Activated CD4-positive, CD25-positive, alpha-beta regulatory T cell treated with anti-CD3 and anti-CD28 coated beads, Interleukin-2, amount 50 U/mL, for 72 hours (primary cell): ENCODE data around the gene GCC1.

Source experiments
- DNase-seq: peaks from one replicate; pipeline ENCODE4 v3.0.0; 2021

GCC1 gene, protein sequence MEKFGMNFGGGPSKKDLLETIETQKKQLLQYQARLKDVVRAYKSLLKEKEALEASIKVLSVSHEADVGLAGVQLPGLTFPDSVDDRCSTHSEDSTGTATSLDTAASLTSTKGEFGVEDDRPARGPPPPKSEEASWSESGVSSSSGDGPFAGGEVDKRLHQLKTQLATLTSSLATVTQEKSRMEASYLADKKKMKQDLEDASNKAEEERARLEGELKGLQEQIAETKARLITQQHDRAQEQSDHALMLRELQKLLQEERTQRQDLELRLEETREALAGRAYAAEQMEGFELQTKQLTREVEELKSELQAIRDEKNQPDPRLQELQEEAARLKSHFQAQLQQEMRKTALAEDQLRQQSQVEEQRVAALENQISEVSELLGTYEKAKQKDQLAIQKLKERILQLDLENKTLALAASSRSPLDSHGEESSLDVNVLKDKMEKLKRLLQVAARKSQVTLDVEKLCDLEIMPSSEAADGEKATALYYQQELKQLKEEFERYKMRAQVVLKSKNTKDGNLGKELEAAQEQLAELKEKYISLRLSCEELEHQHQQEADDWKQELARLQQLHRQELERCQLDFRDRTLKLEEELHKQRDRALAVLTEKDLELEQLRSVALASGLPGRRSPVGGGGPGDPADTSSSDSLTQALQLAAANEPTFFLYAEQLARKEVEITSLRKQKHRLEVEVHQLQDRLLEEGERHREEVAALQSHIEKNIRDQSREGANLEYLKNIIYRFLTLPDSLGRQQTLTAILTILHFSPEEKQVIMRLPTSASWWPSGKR

DNA sequence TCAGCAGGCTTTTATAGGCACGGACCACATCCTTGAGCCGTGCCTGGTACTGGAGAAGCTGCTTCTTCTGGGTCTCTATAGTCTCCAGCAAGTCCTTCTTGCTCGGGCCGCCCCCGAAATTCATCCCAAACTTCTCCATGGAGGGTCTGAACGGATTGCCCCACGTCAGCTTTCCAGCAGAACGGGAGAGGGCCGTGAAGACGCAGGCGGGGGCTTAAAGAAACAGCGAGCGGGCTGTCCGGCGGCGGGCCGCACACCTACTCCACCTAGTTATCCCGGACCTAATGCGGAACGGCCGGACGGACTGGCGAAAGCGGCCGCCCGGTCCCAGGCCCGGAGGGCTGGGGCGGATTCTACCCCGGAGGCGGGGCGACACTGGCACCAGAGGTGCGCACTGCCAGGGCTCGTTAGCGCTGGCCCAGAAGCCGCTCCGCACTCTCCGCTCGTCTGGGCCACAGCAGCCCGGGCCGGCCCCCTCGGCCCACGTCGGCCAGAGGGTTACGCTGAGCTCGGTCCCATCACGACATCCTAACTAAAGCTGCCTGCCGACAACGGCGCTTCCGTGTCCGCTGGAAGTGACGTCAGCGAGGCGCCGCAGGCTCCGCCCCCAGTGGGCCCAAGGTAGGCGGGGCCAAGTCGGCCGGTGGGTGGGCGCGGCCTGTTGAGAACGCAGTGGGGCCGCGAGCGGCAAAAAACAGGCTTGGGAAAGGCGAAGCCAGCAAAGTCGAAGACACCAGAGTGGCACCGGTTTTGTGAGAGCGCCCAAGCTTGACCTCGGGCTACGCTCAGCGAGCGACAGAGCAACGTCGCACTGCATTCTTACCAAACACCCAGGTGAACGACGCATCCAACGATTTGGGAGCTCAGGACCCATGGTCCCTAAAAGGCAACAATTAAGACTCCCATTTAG, at the start of gene GCC1:
Gene GCC1 (minus strand): TSS at position 553 of the 910 bp plus-strand sequence. CDS start 414 bp downstream, at position 139.
- peak; percentile 96 for DNase-seq

DNA sequence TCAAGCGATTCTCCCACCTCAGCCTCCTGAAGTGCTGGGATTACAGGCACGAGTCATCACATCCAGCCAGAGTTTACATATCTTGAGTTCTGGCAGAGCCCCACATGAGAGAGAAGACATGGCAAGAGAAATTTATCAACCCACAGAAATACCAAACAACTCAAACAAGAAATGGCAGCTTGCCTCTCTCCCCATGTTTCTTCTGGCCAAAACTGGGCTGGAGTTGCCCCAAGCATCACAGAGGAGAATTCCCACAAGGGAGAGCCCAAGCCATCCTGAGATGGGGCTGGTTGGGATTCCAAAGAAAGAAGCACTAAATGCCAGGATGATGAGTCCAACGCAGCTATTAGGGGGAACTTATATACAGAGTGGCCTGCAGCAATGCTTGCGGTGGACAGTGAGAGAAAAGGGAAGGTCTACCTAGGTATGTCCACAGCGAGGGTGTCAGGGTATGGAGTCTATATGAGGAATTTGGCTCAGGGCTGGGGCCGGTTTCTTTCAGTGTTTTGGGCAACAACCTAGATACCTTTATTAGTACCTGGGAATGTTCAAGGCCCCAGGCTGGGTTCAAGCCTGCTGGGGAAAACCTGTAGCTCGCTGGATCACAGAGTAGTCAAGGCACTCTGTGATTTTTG, 47.0 kb upstream of the GCC1 start:
- no peak for DNase-seq

DNA sequence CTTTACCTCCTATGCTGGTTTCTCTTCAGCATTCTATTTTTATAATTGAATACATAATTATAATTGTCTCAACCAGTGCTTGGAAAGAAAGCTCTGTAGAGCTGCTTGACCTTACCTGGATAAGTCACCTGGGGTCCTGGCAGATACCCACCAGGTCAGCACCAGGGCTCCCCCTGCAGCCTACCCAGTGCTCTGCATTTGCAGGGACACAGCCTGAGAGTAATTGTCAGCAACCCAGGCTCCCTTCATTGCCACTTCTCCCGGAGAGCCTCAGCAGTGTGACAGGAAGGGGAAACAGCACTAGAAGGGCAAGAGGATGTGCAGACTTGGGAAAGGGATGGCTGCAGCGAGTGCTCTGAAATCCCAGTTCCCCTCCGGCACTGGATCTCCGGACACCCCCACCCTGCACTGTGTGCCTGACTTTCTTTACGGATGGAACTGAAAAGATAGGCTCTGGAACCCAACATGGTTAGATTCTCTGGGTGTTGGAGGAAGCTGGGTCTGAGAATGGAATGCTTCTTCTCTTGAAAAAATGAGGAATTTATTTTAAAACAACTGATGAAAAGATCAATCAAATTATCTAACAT, 44.0 kb upstream of the GCC1 start:
- no peak for DNase-seq

DNA sequence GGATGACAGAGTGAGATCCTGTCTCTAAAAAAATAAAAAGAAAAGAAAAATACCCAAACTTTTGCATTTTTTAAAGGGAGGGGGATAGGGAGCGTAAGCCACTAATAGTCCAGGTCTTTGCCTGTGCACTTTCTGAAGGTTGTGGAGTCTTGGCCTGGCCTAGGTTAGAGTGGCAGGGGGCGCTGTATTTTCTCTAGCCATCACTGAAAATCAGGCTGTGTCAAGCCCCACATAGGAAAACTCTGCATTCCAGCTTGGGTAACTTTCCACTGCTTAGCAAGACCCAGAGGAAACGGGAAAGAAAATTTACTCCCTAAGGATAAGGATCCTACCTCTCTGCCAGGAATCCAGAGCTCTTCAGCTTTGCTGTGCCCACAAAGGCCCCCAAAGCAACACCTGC, 43.0 kb upstream of the GCC1 start:
- DNase-seq = no peak

DNA sequence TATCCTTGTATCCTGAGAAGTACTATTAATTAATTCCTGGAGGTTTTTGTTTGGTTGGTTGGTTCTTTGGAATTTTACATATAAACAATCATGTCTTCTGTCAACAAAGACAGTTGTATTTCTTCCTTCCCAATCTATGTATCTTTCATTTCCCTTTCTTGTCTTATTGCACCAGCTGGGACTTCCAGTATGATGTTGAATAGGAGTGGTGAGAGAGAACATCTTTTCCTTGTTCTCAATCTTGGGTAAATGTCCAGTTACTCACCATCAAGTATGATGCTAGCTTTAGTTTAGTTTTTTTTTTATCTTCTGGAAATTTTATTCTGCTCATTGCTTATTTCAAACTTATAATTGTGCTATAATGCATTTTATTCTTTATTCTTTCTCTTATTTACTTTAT, 39.9 kb upstream of the GCC1 start:
- DNase-seq = no peak

DNA sequence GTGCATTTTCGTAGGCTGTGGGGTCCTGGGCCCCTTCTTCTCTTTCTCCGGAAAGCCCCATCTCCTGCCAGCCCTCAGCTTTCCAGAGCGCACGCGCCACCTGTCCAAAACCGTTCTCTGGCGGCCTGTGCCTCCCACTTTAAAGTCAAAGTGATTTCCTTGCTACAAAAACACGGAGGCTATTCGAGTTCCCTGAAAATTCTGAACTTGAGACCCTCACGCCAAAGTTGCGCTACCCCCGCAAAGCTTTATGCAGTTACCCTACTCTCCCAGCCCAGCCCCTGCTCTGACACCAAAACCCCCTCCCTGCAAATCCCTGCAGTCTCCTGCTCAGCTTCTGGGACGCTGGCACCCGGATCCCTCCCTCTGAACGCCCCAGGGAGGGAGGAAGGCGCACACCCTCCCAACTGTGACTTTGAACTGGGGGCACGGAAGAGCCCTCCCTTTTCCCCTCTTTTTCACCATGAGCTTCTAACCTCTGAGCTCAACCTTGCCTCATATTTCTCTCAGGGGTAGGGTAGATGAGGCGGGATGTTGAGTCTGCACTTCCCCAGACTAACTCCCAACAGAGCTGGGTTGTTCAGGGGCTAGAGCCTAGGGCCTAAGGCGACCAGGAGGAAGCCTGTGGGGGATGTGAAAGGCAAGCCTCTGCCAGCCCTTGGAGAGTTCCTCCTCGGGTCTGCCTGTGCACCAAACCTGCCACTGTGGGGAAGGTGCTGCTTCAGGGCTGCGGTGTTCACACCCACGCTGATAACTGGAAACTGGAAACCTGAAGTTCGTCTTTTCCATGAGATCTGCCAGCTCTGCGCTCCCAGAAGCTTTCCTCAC, 35.2 kb upstream of the GCC1 start:
- DNase-seq = no peak

DNA sequence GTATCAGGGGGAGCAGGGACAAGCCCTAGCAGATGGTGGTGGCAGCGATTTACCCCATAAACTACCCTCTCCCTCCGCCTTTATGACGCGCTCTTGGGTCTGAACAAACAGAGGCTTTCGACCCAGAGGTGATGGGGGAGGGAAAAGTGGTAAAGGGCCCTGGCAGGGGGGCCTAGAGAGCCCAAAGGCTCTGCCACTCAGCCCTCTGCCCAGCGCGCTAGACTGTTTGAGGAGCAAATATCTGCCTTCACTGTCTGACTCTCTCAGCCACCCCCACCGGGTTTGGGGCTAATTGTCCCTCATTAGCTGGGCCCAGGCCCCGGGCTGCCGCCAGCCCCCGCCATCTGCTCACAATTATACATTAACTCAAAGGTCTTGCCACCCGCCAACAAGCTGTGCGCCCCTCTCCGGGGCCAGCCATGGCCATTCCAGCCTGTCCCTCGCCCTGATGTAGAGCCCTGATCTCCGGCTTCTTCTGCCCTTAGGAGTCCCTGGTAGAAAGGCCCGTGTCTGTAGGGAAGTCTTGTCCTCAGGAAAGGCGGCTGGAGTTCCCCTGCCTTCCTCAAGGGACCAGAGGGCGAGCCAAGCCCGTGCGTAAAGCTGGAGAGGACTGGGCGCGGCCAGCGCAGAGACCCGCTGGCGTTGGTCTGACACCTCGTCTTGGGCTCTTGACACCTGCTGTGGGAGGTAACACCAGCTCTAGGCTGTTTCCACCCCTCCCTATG, 34.4 kb upstream of the GCC1 start:
- no peak for DNase-seq

DNA sequence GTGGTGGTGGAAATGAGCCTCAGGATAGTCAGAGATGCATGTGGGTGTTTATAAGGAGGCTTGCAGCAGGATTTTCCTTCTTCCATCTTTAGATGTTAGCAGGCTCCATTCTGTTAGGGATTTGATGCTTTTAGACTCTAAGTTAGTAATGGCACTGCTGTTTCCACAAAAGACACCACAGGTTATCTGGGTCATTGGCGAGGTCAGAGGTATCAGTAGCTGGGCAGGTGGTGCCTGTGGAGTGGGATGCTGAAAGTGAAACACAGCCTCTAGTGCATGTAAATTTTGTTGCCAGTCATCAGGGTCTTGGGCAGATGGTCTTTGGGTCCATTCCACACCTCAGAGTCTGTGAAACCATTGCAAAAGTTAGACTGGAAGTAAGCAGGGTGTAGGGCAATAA, 33.4 kb upstream of the GCC1 start:
- DNase-seq = no peak

DNA sequence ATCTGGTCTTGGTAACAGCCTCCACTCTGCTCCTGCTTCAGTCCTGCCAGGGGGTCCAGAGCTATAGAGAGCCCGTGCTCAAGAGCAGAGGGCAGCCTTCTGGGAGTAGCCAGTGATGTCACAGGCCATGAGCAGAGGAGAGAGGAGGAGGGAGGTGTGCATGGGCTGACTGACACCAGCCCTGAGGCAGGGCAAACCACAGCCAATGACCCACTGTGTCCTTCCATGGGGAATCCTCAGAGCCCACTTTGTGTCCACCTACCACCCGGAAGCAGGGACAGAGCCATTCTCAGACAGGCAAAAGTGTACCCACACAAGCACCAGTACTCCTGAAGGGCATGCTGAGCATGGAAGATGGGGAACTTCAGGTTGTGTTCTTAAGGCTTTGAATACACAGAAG, 32.6 kb upstream of the GCC1 start, which contains the start of gene PAX4:
Gene PAX4 (minus strand): TSS at position 101 of the 400 bp plus-strand sequence. CDS start 2,214 bp downstream, outside the sequence.
- DNase-seq = no peak

DNA sequence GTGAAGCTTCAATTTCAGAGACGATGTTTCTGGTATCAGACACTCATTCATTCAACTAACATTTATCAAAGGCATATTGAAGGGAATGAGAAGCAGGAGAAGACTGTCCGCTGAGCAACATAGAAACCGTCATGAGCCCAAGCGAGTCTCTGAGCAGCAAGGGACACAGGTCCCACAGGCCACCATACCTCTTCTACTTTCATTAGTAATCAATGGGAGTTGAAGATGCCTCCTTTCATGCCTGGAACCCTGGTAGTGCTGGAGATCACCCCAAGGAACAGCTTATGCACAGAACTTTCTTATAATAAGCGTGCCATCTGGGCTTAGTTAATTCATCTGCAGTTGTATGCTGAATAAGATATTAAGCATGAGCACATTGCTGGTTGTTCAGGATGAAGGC, 31.3 kb upstream of the GCC1 start:
- DNase-seq = no peak

DNA sequence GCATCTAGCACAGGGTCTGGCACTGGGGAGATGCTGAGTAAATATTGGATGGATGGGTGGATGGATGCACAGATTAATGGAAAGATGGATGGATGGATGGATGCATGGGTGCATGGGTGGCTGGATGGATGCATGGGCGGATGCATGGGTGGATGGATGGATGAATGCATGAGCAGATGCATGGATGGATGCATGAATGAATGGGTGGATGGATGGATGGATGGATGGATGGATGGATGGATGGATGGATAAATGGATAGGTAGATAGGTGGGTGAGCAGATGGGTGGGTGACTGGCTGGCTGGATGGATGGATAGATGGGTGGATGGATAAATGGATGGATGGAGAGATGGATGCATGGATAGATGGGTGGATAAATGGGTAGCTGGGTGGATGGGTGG, 26.9 kb upstream of the GCC1 start:
- DNase-seq = no peak

DNA sequence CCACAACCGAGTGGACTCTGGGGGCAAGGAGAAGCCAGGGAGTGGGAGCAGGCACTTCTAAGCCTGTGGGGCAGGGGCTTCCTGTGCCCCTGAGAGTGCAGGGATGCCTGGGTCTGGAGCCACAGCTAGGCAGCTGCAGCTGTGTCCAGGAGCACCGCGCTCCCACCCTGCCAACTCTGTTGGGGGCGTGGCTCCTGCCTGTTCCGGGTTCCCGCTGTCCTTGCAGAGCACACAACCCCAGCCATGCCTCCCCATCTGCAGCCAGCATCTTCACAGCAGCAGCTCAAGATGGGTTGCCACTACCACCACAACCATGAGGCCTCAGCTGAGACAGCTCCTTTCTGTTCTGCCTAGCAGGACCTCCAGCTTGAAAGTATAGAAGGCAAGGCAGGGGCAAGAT, 23.9 kb upstream of the GCC1 start:
- DNase-seq = no peak

DNA sequence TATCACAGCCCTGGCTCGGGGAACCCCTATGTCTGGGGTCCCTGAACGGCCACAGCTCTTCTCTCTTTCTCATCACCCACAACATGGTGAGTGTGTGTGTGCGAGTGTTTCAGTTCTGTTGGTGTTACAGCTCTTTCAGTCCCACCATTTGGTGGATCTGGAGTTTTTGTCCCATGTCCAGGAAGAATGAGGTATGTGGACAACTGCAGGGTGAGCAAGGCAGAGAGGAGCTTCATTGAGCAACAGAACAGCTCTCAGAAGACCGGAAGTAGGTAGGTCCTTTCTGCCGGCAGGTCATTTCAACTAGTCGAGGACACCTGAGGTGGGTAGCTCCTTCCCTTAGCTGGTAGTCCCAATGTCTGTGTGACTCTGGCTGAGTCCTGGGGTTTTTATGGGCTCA, 23.1 kb upstream of the GCC1 start:
- DNase-seq = no peak

DNA sequence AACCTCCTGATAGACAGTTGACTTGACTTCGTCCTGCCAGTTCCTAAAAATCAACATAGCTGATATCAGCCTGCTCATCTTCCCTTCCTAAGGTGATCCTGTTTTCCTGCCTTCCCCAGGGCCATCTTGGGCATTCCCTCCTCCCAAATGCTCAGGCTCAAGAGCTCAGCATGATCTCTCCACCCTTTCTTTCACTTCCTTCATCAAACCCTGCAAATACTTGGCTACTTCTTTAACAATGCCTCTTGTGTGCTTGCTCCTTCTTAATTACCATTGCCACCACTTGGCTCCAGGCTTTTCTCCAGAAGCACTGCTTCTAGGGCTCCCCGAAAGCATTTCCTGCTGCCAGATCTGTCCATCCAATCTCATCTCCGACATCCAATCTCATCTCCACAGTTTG, 15.5 kb upstream of the GCC1 start:
- DNase-seq = no peak

DNA sequence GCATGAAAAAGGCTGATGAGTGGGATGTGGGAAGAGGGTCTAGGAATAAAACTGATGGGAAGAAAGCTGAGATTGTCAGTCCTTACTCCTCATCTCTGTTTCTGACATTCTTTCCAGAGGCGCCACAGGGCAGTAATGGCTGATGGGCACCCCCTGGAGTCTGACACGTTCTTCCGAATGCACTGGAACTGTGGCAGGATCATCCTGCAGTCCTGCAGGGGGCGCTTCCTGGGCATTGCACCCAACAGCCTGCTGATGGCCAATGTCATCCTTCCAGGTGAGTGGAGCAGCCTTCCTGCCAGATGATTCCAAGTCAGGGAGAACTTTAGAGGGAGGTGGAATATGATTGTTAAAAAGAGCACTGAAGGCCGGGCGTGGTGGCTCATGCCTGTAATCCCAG, 12.9 kb upstream of the GCC1 start:
- no peak for DNase-seq

DNA sequence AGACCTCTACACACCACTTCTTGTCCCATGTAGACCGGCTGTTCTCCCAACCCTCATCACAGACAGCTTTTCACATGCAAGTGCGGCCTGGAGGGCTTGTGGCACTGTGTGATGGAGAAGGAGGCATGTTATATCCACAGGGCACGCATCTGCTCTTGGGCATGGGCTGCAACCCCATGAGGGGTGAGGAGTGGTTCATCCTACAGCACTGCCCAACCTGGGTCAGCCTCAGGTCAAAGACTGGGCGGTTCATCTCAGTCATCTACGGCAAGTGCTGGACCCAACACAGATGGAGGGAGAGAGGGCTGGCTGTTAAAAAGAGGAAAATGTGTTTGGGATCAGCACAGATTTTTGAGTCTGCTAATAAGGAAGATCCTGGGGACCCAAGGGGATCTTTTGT, 10.3 kb upstream of the GCC1 start:
- no peak for DNase-seq

DNA sequence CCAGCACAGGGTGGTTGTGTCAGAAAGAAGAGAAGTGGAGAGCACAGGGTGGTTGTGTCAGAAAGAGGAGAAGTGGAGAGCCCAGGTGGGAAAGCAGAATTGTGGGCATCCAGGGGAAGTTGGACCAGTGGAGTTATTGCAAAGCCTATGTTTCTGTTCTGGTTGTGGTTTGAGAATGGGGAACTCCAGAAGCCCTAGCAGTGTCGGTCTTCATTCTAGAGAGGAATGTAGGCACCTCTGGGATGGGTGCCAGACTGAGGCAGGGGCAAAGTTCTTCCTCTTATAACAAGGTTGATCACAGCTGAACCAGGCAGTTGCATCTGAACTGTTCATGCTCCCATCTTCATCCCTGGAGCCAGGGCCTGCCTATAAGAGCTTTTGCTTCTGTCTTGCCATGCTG, 9.1 kb upstream of the GCC1 start:
- DNase-seq = no peak

DNA sequence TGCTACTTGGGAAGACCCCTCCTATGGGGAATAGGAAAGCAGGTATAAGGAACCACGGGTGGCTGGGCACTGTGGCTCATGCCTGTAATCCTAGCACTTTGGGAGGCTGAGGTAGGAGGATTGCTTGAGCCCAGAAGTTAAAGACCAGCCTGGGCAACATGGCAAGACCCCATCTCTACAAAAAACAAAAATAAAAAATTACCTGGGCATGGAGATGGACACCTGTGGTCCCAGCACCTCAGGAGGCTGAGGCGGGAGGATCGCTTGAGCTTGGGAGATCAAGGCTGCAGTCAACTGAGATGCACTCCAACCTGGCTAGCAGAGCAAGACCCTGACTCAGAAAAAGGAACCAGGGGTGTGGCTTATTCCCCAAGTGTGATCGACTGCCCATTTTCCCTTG, 7.2 kb upstream of the GCC1 start:
- DNase-seq = no peak

DNA sequence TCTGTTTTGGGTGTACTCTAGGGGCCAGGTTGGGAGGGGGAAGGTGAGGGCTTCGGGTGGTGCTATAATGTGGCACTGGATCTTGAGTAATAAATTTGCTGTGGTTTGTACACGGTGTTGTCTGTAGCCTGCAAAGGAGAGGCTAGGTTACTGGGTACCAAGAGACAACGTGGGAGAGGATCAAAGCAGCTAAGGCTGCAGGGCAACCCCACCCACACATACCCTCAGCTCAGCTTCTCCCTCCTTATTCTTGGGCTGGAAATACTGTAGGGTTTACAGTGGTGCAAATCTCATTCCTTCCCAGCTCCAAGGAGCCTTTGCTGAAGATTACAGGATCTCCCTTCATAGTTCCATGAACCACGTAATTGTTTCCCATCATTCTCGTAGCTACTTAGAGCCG, 6.2 kb upstream of the GCC1 start:
- no peak for DNase-seq

DNA sequence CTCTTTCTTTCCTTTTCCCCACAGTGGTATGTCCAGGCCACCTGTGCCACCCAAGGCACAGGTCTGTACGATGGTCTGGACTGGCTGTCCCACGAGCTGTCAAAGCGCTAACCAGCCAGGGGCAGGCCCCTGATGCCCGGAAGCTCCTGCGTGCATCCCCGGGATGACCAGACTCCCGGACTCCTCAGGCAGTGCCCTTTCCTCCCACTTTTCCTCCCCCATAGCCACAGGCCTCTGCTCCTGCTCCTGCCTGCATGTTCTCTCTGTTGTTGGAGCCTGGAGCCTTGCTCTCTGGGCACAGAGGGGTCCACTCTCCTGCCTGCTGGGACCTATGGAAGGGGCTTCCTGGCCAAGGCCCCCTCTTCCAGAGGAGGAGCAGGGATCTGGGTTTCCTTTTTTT, 5.8 kb upstream of the GCC1 start:
- no peak for DNase-seq

DNA sequence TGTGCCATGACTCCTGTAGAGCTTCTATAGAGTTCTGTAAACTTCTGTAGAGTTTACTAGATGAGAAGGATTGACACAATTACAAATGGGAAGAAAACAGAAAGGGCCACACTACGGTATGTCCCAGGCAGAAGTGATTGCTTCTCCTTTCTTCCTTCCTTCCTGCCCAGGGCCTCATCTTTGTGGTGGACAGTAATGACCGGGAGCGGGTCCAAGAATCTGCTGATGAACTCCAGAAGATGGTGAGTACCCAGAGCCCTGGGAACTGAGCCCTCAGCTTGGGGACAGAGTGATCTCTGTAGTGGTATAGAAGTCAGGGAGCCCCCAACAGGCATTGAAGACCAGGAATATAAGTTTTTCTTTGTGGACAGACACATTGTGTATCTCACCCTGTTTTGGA, 4.5 kb upstream of the GCC1 start:
- DNase-seq = no peak
